Breast epithelium (tissue), 4 donors: ENCODE results near the gene DCLK1. TPM values are rescaled to one million over a fixed set of nuclear protein-coding genes. Genes with fewer than 3 reads are reported as not detected.

Source experiments
- DNase-seq, 2 donors: peaks; one replicate each; pipeline ENCODE4 v3.0.0-alpha.2; 2019; ENCODE audit warnings: low spot score in 2 of 2
- H3K27ac ChIP-seq, 2 donors: fragments of 200-600 bp; sonication (generic) in 1 of 2; one replicate each; pipeline ENCODE4 v1.5.1; 2016 to 2019; ENCODE audit warnings: mild to moderate bottlenecking in 1 of 2
- H3K27me3 ChIP-seq, 2 donors: fragments of 200-600 bp; sonication (generic) in 1 of 2; one replicate each; pipeline versions ENCODE4 v1.5.1 to v1.6.0; 2017 to 2019; ENCODE audit warnings: control low read depth in 1 of 2, mild to moderate bottlenecking in 1 of 2
- H3K36me3 ChIP-seq: fragments of 200-600 bp; one replicate; pipeline ENCODE4 v1.5.1; 2019
- H3K4me1 ChIP-seq, 2 donors: fragments of 200-600 bp; sonication (generic); one replicate each; pipeline ENCODE4 v1.5.1; 2016 to 2019; ENCODE audit warnings: control low read depth in 1 of 2
- H3K4me3 ChIP-seq, 3 donors: fragments of 200-600 bp; sonication (generic); 1 replicate in 2 of 3; 2 replicates in 1 of 3; pipeline ENCODE4 v1.5.1; 2016 to 2019; ENCODE audit warnings: mild to moderate bottlenecking in 3 of 3, moderate library complexity in 2 of 3
- H3K9me3 ChIP-seq, 2 donors: fragments of 200-600 bp; sonication (generic) in 1 of 2; one replicate each; pipeline ENCODE4 v1.5.1; 2016 to 2019; ENCODE audit warnings: control low read depth in 1 of 2
- POLR2A ChIP-seq: fragments of 450-650 bp; IDR thresholded peaks from one replicate; pipeline ENCODE4 v1.6.1; 2016; ENCODE audit warnings: antibody characterized with exemption, mild to moderate bottlenecking, moderate library complexity
- POLR2AphosphoS5 ChIP-seq, 3 donors: sonication (generic); formaldehyde crosslinking; IDR thresholded peaks; one replicate each; pipeline ENCODE4 v1.6.1; 2017; ENCODE audit warnings: antibody characterized with exemption in 3 of 3
- intact Hi-C: fragments of 100-400 bp; cut with DNase I; formaldehyde crosslinking; loops from one replicate; pipeline ENCODE4 v1.15.1; 2023; ENCODE audit warnings: low total_unique reads
- total RNA-seq, 3 donors: library from RNA; depleted of rRNA; stranded (reverse); fragments of >200 nt; gene quantifications; one replicate each; pipeline ENCODE4 v1.1.0, GENCODE V29; 2016
- TF ChIP-seq, protein P1 (sequence below), 3 donors: fragments of 450-650 bp; IDR thresholded peaks; one replicate each; pipeline ENCODE4 v1.5.1; 2016 to 2017; ENCODE audit warnings: antibody characterized with exemption in 3 of 3, mild to moderate bottlenecking in 3 of 3, moderate library complexity in 3 of 3

Gene DCLK1
- total RNA-seq, 3 donors from 2014 or later: 21.2 to 158 (median 28.2) TPM

DNA sequence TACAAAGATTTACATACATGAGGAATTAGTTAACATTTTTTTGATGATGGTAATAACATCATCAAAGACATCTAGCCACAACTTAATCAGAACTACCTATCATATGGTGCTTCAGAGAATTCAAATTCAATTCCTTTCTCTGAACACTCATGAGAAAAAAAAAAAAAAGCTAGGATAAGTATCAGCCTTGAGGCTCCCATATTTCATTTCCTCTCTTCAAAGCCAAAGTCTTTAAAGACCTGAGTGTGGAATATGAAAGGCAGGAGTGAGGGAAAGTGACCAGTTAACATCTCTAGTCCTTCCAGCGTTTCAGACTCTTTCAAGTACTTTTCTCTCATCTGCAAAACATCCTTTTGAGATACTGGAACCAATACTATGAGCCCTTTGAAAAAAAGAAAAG, 137.5 kb downstream of the DCLK1 start:
- H3K27me3 ChIP-seq: no peaks in the 10 kb centered on the region
- H3K36me3 ChIP-seq: no peaks in the 10 kb centered on the region
- TF ChIP-seq POLR2AphosphoS5 (IDR thresholded peaks at IDR 0.05) (no peak), POLR2A (no peak)
- TF ChIP-seq, protein P1, sequence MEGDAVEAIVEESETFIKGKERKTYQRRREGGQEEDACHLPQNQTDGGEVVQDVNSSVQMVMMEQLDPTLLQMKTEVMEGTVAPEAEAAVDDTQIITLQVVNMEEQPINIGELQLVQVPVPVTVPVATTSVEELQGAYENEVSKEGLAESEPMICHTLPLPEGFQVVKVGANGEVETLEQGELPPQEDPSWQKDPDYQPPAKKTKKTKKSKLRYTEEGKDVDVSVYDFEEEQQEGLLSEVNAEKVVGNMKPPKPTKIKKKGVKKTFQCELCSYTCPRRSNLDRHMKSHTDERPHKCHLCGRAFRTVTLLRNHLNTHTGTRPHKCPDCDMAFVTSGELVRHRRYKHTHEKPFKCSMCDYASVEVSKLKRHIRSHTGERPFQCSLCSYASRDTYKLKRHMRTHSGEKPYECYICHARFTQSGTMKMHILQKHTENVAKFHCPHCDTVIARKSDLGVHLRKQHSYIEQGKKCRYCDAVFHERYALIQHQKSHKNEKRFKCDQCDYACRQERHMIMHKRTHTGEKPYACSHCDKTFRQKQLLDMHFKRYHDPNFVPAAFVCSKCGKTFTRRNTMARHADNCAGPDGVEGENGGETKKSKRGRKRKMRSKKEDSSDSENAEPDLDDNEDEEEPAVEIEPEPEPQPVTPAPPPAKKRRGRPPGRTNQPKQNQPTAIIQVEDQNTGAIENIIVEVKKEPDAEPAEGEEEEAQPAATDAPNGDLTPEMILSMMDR (IDR thresholded peaks at IDR 0.05): no peak
- no peak overlapping the region for H3K4me3 ChIP-seq
- intact Hi-C loops: no loop called here
- no peak for DNase-seq
- no peak overlapping the region for H3K27ac ChIP-seq
- H3K4me1 ChIP-seq: peaks cover 0 to 6% of the 10 kb centered on the region in 2 donors
- no peaks in the 10 kb centered on the region for H3K9me3 ChIP-seq

DNA sequence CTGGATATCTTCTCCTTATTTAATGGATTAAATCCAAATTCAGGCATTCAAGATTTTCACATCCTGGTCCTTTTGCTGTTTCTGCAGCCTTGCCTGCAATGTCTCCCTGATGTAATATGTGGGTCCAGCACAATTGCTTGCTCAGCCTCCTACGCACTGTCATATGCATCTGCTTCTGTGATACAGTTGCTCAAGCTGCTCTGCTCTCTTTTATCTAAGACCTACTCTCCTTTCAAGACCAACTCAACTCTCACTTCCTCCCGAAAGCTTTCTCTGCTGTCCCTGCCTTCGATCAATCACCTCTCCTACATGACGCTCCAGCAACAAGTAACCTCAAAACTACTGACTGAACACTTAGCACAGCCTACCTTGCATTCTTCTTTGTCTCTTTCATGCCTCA, 138.2 kb downstream of the DCLK1 start:
- no peak overlapping the region for H3K4me3 ChIP-seq
- no peaks in the 10 kb centered on the region for H3K27me3 ChIP-seq
- TF ChIP-seq POLR2A: no peak
- TF ChIP-seq, protein P1 (IDR thresholded peaks at IDR 0.05): no peak
- TF ChIP-seq POLR2AphosphoS5 (IDR thresholded peaks at IDR 0.05): no peak
- H3K9me3 ChIP-seq: no peaks in the 10 kb centered on the region
- no peak for DNase-seq
- intact Hi-C loops: no loop called here
- H3K36me3 ChIP-seq: no peaks in the 10 kb centered on the region
- H3K4me1 ChIP-seq: peaks cover 0 to 6% of the 10 kb centered on the region in 2 donors
- no peak overlapping the region for H3K27ac ChIP-seq

DNA sequence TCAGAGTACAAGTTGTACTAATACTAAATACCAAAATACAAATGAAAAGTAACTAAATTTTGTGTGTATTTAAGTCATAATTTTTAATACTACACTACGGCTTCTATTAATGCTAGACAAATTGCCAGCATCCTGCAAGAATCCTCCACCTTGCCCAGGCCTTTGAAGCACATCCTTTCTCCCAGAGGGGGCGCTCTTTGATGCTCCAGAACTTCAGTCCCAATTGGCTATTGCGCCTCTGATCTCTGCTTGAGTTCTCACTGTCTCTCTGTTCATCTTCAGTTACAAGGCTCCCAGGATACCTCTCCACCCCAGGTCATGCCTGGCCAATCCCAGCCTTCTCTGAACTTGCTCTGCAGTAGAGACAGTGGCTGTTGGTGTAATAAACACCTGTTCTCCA, 141.0 kb downstream of the DCLK1 start:
- TF ChIP-seq POLR2A: no peak
- TF ChIP-seq, protein P1 (IDR thresholded peaks at IDR 0.05): no peak
- no peak for TF ChIP-seq POLR2AphosphoS5 (IDR thresholded peaks at IDR 0.05)
- peaks cover 0 to 6% of the 10 kb centered on the region in 2 donors for H3K4me1 ChIP-seq
- intact Hi-C loops: no loop called here
- no peaks in the 10 kb centered on the region for H3K36me3 ChIP-seq
- no peak for DNase-seq
- H3K27ac ChIP-seq: no peak overlapping the region
- H3K4me3 ChIP-seq: no peak overlapping the region
- H3K9me3 ChIP-seq: no peaks in the 10 kb centered on the region
- H3K27me3 ChIP-seq: no peaks in the 10 kb centered on the region

DNA sequence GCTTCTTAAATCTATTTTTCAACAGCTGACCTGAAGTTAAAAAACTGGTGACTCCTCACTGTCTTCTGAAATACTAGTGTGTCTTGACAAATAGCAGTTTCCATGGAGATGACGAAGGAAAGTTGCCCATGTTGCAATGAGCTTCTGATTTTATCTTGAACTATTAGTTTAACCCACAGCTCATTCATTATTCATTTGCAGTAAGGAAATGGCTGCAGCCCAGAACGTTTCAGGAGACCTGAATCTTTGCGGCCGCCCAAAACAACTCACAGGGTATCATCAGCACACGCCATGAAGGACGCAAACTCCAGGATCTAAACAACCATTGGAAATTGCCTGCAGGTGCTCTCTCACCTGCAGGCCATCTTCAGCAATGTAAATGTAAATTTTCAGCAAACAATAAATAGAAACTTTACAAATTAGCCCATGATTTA, 142.5 kb downstream of the DCLK1 start:
- H3K27ac ChIP-seq: peak overlapping the region in 1 of 2 donors; percentile 61
- H3K4me1 ChIP-seq: no peaks in the 10 kb centered on the region
- TF ChIP-seq, protein P1 (IDR thresholded peaks at IDR 0.05): no peak
- TF ChIP-seq POLR2AphosphoS5 (IDR thresholded peaks at IDR 0.05): no peak
- TF ChIP-seq POLR2A: no peak
- no peaks in the 10 kb centered on the region for H3K36me3 ChIP-seq
- intact Hi-C loops: no loop called here
- no peak overlapping the region for H3K4me3 ChIP-seq
- H3K9me3 ChIP-seq: no peaks in the 10 kb centered on the region
- no peaks in the 10 kb centered on the region for H3K27me3 ChIP-seq
- DNase-seq: no peak

DNA sequence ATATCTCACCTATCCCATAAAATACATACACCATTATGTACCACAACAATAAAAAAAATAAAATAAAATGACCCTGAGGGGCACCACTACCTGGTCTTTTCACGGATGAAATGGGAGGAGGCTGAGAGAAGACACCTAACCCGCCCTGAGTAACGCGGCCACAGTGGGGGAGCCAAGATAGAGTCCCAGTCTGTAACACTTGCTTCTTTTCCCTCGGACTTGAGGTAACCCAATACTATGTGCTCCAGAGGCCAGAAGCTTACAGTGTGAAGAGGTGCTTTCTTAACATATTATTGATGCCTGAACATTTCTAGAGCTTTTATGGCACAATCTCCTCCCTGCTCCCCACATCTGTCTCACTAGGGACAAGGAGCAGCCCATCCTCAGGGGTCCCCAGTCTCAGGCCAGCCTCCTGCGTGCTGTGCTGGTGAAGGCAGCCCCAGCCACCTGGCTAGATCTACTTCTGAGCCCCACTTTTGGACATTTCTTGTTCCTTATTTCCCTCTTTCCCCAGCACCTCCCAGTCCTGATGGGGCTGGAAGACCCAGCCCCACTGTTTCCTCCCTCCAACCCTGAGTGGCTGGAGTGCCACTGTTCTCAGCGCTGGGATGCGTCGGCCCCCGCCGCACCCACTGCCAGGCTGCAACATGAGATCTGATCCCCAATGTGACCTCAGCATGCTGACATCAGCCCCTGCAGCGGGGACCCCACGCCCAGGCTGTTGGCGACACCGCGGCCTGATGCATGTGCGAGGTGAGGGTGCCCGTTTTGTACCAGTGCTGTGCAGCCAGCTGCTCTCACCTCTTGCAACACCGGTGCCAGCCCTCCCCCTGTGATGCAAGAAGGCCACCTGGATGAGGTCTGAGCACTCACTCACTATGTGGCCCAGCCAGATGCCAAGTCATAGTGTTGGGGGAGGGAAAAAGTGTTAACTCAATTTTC, 143.3 kb downstream of the DCLK1 start:
- TF ChIP-seq, protein P1 (IDR thresholded peaks at IDR 0.05): no peak
- TF ChIP-seq POLR2A (no peak), POLR2AphosphoS5 (IDR thresholded peaks at IDR 0.05) (no peak)
- intact Hi-C loops: no loop called here
- H3K9me3 ChIP-seq: no peaks in the 10 kb centered on the region
- no peak for DNase-seq
- no peaks in the 10 kb centered on the region for H3K4me1 ChIP-seq
- H3K36me3 ChIP-seq: no peaks in the 10 kb centered on the region
- H3K27ac ChIP-seq: peak overlapping the region in 1 of 2 donors; percentile 61
- H3K4me3 ChIP-seq: no peak overlapping the region
- no peaks in the 10 kb centered on the region for H3K27me3 ChIP-seq
